Upper lobe of right lung (tissue), 1 donor: ENCODE data around the gene PRLH. TPM values are rescaled to one million over a fixed set of nuclear protein-coding genes. Genes with fewer than 3 reads are reported as not detected.

Experiments
- ATAC-seq: fragments of 200-7000 bp; cut with Tn5 transposase; one replicate; pipeline ENCODE4 v1.9.1; 2020; ENCODE audit warnings: mild to moderate bottlenecking, moderate library complexity
- DNase-seq: peaks from one replicate; pipeline ENCODE4 v3.0.0-alpha.2; 2020
- H3K27ac ChIP-seq: fragments of 200-600 bp; one replicate; pipeline ENCODE4 v1.8.0; 2022
- H3K27me3 ChIP-seq: fragments of 200-600 bp; one replicate; pipeline ENCODE4 v1.8.0; 2022; ENCODE audit warnings: mild to moderate bottlenecking
- H3K36me3 ChIP-seq: fragments of 200-600 bp; one replicate; pipeline ENCODE4 v1.8.0; 2022
- H3K4me1 ChIP-seq: fragments of 200-600 bp; one replicate; pipeline ENCODE4 v1.8.0; 2022
- H3K4me3 ChIP-seq: fragments of 200-600 bp; one replicate; pipeline ENCODE4 v1.8.0; 2022; ENCODE audit warnings: mild to moderate bottlenecking
- H3K9me3 ChIP-seq: fragments of 200-600 bp; one replicate; pipeline ENCODE4 v1.8.0; 2022
- CTCF ChIP-seq: fragments of 200-600 bp; IDR thresholded peaks from one replicate; pipeline ENCODE4 v1.8.0; 2022; ENCODE audit warnings: antibody characterized with exemption
- intact Hi-C: fragments of 100-400 bp; cut with DNase I; formaldehyde crosslinking; loops from one replicate; pipeline ENCODE4 v1.11.0; 2022
- total RNA-seq: library from RNA; stranded (reverse); fragmentation: NEBNext Ultra II Directional; extraction: Animal tissue kit (Norgen Biotek cat#: 25700); gene quantifications from one replicate; pipeline ENCODE4 v1.2.1, GENCODE V29; 2021
- donor health status: DM: no; HTN: yes; CAD: no; lungs with severe emphysema.

Gene PRLH
- total RNA-seq, 1 donor from 2014 or later: not detected

GRCh38 chr2:237524631-237525030, 41.7 kb upstream of the PRLH start:
- intact Hi-C loops: no loop called here
- no peaks in the 10 kb centered on the region for H3K4me1 ChIP-seq
- ATAC-seq: no peak
- H3K4me3 ChIP-seq: no peak overlapping the region
- TF ChIP-seq CTCF: no peak
- no peaks in the 10 kb centered on the region for H3K27me3 ChIP-seq
- DNase-seq: no peak
- no peaks in the 10 kb centered on the region for H3K9me3 ChIP-seq
- no peak overlapping the region for H3K27ac ChIP-seq
- H3K36me3 ChIP-seq: peaks cover 22% of the 10 kb centered on the region

GRCh38 chr2:237525559-237526157, 40.7 kb upstream of the PRLH start:
- peaks cover 22% of the 10 kb centered on the region for H3K36me3 ChIP-seq
- H3K4me3 ChIP-seq: no peak overlapping the region
- DNase-seq: no peak
- intact Hi-C loops: no loop called here
- no peaks in the 10 kb centered on the region for H3K27me3 ChIP-seq
- H3K4me1 ChIP-seq: no peaks in the 10 kb centered on the region
- ATAC-seq: no peak
- TF ChIP-seq CTCF: no peak
- no peaks in the 10 kb centered on the region for H3K9me3 ChIP-seq
- H3K27ac ChIP-seq: no peak overlapping the region

- ATAC-seq (no peak), DNase-seq (no peak)
- Histone ChIP-seq H3K4me3 (no peak overlapping the region), H3K27me3 (no peaks in the 10 kb centered on the region), H3K27ac (no peak overlapping the region), H3K4me1 (no peaks in the 10 kb centered on the region), H3K36me3 (peaks cover 26% of the 10 kb centered on the region), H3K9me3 (no peaks in the 10 kb centered on the region)
- TF ChIP-seq CTCF: no peak
- intact Hi-C loops: no loop called here
Observed at GRCh38 chr2:237527233-237527632, 39.1 kb upstream of the PRLH start.

GRCh38 chr2:237527766-237528165, 38.6 kb upstream of the PRLH start:
- H3K4me3 ChIP-seq: no peak overlapping the region
- intact Hi-C loops: no loop called here
- no peak for TF ChIP-seq CTCF
- H3K36me3 ChIP-seq: peaks cover 29% of the 10 kb centered on the region
- ATAC-seq (no peak), DNase-seq (no peak)
- H3K27ac ChIP-seq: no peak overlapping the region
- H3K9me3 ChIP-seq: no peaks in the 10 kb centered on the region
- no peaks in the 10 kb centered on the region for H3K27me3 ChIP-seq
- H3K4me1 ChIP-seq: no peaks in the 10 kb centered on the region

GRCh38 chr2:237529452-237530402, 36.6 kb upstream of the PRLH start:
- Histone ChIP-seq H3K36me3 (peaks cover 29% of the 10 kb centered on the region), H3K27ac (no peak overlapping the region), H3K27me3 (no peaks in the 10 kb centered on the region), H3K4me3 (no peak overlapping the region), H3K9me3 (no peaks in the 10 kb centered on the region), H3K4me1 (no peaks in the 10 kb centered on the region)
- TF ChIP-seq CTCF: no peak
- ATAC-seq (peak; percentile 76), DNase-seq (no peak)
- intact Hi-C loops: no loop called here
